Fibroblast of gingiva (primary cell): ENCODE results near the gene HSD17B2.

Experiments used
- DNase-seq: peaks from one replicate; pipeline ENCODE4 v3.0.0-alpha.2; 2011; ENCODE audit warnings: low read depth

HSD17B2 gene

DNA sequence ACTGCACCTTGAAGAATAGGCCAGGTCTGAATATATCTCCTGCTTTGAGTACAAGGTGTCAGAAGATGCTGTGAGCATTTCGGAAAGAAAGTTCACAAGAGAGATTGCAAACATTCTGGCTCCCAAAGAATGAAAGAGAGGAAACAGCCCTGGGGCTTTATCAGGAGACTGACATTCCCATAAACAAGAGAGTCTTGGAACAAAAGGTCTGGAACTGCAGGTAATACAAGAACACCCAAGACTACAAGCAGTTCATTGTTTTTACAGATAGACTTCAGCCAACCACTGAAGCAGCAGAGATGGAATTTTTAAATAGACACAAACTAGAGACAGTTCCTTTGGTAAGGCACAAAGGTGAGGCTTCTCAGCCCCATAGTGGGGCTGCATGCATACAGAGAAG is 14.4 kb downstream of the HSD17B2 start:
- no peak for DNase-seq

GRCh38 chr16:82050506-82050905 is 15.5 kb downstream of the HSD17B2 start:
- DNase-seq: no peak

GRCh38 chr16:82050909-82051357 is 15.9 kb downstream of the HSD17B2 start:
- DNase-seq: no peak

- DNase-seq: no peak
Measured at GRCh38 chr16:82051656-82052055, 16.6 kb downstream of the HSD17B2 start.

GRCh38 chr16:82055117-82055516 is 20.1 kb downstream of the HSD17B2 start:
- DNase-seq: no peak

DNA sequence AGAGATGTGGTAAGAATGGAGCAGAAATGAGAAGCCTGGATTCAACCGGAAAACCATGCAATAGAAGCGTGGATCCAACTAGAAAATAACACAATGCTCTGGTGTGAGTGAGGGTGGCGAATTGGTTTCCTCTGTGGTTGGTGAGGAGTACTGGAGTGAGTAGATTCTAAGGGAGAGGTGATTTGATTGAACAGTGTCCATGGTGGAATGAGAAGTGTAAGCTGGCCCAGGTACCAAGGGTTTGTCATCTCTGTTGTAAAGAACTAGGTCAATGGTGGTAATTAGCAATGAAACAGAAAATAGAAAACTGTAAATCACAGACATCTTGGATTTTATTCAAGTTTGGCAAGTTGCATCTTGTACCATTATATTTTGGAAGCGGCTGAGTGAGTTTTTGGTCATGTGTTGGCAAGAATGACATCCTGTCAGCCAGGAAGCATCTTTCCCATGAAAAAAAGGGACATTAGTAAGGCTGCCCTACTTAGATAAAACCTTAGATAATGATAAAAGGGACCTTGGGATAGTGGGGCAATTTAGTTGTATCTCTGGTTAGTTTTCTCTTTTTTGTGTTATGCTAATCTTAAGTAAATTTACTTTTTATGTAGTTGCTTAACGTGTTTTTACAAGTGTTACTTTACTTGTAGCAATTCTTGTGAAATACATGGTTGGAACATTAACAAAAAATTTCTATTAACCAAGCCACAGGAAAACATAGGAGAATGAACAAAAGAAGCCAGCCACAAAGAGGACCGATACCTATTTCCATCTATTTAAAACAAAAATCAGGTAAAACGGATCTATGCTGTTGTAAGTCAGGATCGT is 20.9 kb downstream of the HSD17B2 start:
- peak; percentile 49 for DNase-seq

GRCh38 chr16:82056550-82056896 is 21.5 kb downstream of the HSD17B2 start:
- no peak for DNase-seq

GRCh38 chr16:82059161-82059982 is 24.3 kb downstream of the HSD17B2 start:
- peak; percentile 66 for DNase-seq

- DNase-seq: no peak
Measured at GRCh38 chr16:82059983-82060421, 24.9 kb downstream of the HSD17B2 start.

DNA sequence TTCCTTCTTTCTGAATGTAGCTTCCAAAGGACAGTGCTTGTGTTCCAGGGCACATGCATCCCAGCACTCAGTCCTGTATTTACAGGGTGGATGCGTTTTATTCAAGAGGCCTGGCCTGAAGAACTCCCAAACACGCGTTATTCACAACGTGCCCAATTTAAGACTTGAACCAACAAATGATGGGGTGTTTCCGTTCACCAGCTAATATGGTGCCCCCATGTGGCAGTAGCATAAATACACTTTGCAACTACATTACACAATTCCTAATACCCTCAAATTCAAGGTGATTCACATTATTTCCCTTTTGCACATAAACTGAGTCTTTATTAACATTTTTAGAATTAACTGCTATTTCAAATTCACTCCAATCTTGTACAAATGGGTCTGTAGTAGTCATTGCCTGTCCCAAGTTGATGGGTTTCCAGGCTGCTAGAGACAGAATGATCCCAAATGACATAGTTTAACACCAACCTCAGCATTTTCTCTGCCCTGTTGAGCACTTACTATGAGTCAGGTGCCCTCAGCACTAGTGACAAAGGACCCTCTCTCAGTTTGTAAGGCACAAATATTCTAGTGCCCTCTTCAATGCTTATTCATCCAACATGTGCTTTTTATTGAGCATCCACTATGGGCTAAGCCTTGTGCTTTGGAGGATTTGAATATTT is 26.9 kb downstream of the HSD17B2 start:
- DNase-seq: peak; percentile 29

- peak; percentile 96 for DNase-seq
Measured at GRCh38 chr16:82062645-82063058, 27.6 kb downstream of the HSD17B2 start.

DNA sequence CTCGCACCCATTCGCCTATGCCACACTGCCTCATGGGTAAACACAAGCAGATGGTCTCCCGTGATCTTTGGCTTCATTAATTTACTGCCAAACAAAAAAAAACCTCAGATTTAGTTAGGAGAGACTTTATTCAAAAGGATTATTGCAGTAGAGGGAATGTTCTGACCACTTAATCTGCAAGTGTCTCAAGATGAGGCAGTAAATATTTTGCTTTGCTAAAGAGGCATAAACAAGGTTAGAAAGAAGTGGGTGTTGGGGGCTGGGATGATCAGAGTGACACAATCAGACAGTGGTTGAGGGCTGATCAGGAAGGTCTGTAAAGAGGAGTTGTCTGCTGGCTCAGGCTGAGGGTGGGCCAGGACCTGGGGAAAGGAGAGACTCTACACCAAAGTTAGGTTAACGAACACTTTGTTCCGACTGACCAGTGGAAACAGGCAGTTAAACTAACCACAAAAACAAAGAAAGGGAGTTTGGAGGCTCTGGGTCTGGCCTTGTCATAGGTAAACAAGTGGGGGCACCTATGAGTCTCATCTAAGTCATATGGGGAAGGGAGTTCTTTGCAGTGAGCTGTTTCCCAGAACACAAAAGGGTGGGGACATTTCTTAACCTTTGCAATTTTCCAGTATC is 28.5 kb downstream of the HSD17B2 start:
- peak; percentile 36 for DNase-seq

GRCh38 chr16:82067042-82067803 is 32.2 kb downstream of the HSD17B2 start:
- DNase-seq: peak; percentile 82

DNA sequence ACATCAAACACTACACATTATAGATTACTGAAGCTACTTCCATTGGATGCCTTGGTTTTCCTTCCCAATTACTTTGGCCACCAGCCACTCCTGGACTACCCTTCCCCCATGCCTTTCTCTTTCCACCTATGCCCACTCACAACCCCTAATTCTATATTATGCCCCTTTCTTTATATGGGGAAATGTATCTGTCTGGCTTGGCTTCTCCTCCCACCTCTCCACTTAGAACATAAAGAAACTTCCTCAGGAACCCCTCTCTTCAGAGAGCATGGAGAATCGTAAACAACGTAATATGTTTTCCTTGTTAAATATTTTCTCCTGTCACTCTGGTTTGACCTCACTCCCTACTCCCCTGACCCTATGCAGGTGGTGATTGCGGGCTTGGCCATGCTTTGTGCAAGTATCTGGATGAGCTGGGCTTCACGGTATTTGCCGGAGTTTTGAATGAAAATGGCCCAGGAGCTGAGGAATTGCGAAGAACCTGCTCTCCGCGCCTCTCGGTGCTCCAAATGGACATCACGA is 32.8 kb downstream of the HSD17B2 start:
- no peak for DNase-seq

DNA sequence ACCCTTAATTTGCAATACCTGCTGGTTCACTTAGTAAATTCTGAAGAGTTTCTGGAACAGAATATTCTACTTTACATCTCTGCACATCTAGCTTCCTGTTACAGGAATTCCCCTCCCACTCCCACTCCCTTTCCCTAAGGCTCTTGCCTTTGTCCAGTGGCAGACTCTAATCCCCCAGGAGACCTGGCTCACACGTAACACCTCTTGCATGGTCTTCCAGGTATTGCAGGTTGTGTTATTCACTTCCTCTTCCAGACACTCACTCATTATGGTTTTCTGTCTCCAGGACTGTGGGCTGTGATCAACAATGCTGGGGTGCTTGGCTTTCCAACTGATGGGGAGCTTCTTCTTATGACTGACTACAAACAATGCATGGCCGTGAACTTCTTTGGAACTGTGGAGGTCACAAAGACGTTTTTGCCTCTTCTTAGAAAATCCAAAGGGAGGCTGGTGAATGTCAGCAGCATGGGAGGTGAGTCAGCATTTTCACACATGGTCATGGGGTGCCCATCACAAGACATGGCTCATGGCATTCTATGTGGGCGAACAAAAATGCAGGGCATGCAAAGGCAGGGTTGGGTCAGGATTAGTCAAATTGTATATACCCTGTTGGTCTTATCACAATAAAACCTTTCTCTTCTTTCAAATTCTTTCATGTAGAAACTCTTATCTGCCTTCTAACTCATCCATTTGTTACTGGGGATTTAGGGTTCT is 35.8 kb downstream of the HSD17B2 start:
- peak; percentile 84 for DNase-seq

- peak; percentile 11 for DNase-seq
Measured at GRCh38 chr16:82071421-82071820, 36.4 kb downstream of the HSD17B2 start.

DNA sequence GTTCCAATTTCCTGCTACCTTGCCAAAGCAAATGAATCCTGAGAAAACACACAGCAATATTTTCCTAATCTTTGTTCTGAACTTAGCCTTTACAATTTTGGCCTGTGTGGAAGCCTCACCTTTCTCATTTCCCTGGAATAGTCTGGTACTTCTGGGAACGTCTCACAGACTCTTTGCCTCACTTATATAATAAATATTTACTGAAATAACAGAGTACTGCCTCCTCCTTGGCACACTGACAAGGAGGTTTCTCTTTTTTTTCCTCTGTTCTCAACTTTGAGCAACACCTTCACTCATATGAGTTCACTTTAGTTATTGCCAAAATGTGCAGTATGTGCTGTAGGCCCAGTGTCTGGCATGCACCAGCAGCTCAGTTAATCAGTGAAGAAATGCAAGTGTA is 37.3 kb downstream of the HSD17B2 start:
- no peak for DNase-seq

- DNase-seq: no peak
Measured at GRCh38 chr16:82074019-82074558, 39.0 kb downstream of the HSD17B2 start.

- no peak for DNase-seq
Measured at GRCh38 chr16:82078125-82078524, 43.1 kb downstream of the HSD17B2 start.

DNA sequence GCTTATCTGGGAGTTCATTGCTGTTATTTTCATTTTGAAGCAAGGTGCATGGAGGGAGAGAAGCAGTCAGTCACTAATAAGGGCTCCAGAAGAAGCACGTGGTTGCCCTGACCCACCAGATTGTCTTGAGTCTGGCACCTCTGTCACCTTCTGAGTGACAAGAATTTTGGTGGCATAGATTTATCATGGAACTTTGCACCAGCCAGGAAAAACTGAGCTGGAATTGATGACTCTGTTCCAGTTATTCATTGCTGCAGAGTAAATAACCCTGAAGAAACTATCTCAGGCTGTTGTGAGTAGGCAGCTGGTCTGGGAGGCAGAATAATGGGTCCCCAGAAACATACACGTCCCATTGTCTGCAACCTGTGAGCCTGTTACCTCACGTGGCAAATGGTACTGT is 44.8 kb downstream of the HSD17B2 start:
- DNase-seq: no peak
